HepG2 (cell line): ENCODE results near the gene RALB. TPM values are rescaled to one million over a fixed set of nuclear protein-coding genes. Genes with fewer than 3 reads are reported as not detected.

ENCODE experiments used
- DNMT1 ChIP-seq: sonication (generic); formaldehyde crosslinking; IDR thresholded peaks from 2 replicates; pipeline ENCODE4 v1.5.1; 2020; ENCODE audit warnings: mild to moderate bottlenecking, missing genetic modification reagents
- ETV6 ChIP-seq: sonication (generic); formaldehyde crosslinking; conservative IDR thresholded peaks from 2 replicates; pipeline ENCODE4 v1.4.0; 2020; ENCODE audit warnings: missing genetic modification reagents
- FLYWCH1 ChIP-seq: sonication (generic); formaldehyde crosslinking; IDR thresholded peaks from 2 replicates; pipeline ENCODE4 v1.8.1; 2023; ENCODE audit warnings: mild to moderate bottlenecking, missing genetic modification reagents
- HNRNPK ChIP-seq: fragments of 200-400 bp; formaldehyde crosslinking; IDR thresholded peaks from 2 replicates; pipeline ENCODE4 v1.6.1; 2018; ENCODE audit warnings: low read length, low read depth, moderate library complexity, mild to moderate bottlenecking; ENCODE audit not compliant: poor library complexity, severe bottlenecking
- IKZF1 ChIP-seq: fragments of 450-650 bp; IDR thresholded peaks from 2 replicates; pipeline ENCODE4 v1.7.1; 2016
- KDM4B ChIP-seq: sonication (generic); formaldehyde crosslinking; IDR thresholded peaks from 2 replicates; pipeline ENCODE4 v1.4.0; 2020; ENCODE audit warnings: missing genetic modification reagents
- KLF15 ChIP-seq: sonication (generic); formaldehyde crosslinking; IDR thresholded peaks from 2 replicates; pipeline ENCODE4 v1.8.1; 2023; ENCODE audit warnings: borderline replicate concordance, mild to moderate bottlenecking, inconsistent platforms, missing genetic modification reagents, mixed read lengths
- MTF2 ChIP-seq: sonication (generic); formaldehyde crosslinking; IDR thresholded peaks from 2 replicates; pipeline ENCODE4 v1.5.0; 2020; ENCODE audit warnings: missing genetic modification reagents, borderline replicate concordance
- NFKBIZ ChIP-seq: IDR thresholded peaks from 2 replicates; pipeline ENCODE4 v1.6.1; 2018; ENCODE audit warnings: missing genetic modification reagents, missing compliant biosample characterization
- NR2C2 ChIP-seq: sonication (generic); formaldehyde crosslinking; IDR thresholded peaks from 2 replicates; pipeline ENCODE4 v1.4.0; 2020; ENCODE audit warnings: missing genetic modification reagents, mild to moderate bottlenecking, moderate library complexity, borderline replicate concordance
- RAD21 ChIP-seq: fragments of 450-650 bp; formaldehyde crosslinking; IDR thresholded peaks from 2 replicates; pipeline ENCODE4 v1.5.0; 2020; ENCODE audit warnings: mild to moderate bottlenecking
- TBL1XR1 ChIP-seq: fragments of 150-350 bp; IDR thresholded peaks from 2 replicates; pipeline ENCODE4 v1.6.1; 2014; ENCODE audit warnings: borderline replicate concordance, low read length; ENCODE audit not compliant: partially characterized antibody
- YY1 ChIP-seq: IDR thresholded peaks from 2 replicates; pipeline ENCODE4 v1.6.1; 2011; ENCODE audit warnings: low read length, low read depth, moderate library complexity, mild to moderate bottlenecking; ENCODE audit not compliant: insufficient read depth, insufficient replicate concordance
- ZFP62 ChIP-seq: sonication (generic); formaldehyde crosslinking; IDR thresholded peaks from 2 replicates; pipeline ENCODE4 v1.4.0; 2020; ENCODE audit warnings: missing genetic modification reagents
- ZNF367 ChIP-seq: sonication (generic); formaldehyde crosslinking; IDR thresholded peaks from 2 replicates; pipeline ENCODE4 v1.4.0; 2020; ENCODE audit warnings: missing genetic modification reagents, borderline replicate concordance
- ZNF382 ChIP-seq: sonication (generic); formaldehyde crosslinking; IDR thresholded peaks from 2 replicates; pipeline ENCODE4 v1.5.0; 2020; ENCODE audit warnings: missing genetic modification reagents, mild to moderate bottlenecking, borderline replicate concordance
- ZNF484 ChIP-seq: sonication (generic); formaldehyde crosslinking; IDR thresholded peaks from 2 replicates; pipeline ENCODE4 v1.5.1; 2020; ENCODE audit warnings: mild to moderate bottlenecking, low read depth, missing genetic modification reagents, borderline replicate concordance
- ZNF552 ChIP-seq: sonication (generic); formaldehyde crosslinking; IDR thresholded peaks from 2 replicates; pipeline ENCODE4 v1.9.0; 2022; ENCODE audit warnings: missing genetic modification reagents, mild to moderate bottlenecking, borderline replicate concordance
- ZNF766 ChIP-seq: sonication (generic); formaldehyde crosslinking; IDR thresholded peaks from 2 replicates; pipeline ENCODE4 v1.5.0; 2020; ENCODE audit warnings: missing genetic modification reagents, borderline replicate concordance
- polyA plus RNA-seq, 8 experiments: library from polyadenylated mRNA; depleted of rRNA in 3 of 8; stranded (reverse) in 7 of 8; unstranded in 1 of 8; fragments of >200 nt; fragmentation: Illumina TruSeq in 4 of 8; extraction: Trizol in 4 of 8; gene quantifications; 2 replicates each; pipeline versions ENCODE4 v1.2.1 to v1.2.3, GENCODE V29; 2011 to 2016; ENCODE audit warnings: low read depth in 4 of 8, missing spikeins in 1 of 8, mixed read lengths in 1 of 8; ENCODE audit not compliant: insufficient read depth in 1 of 8
- total RNA-seq, 5 experiments: library from RNA; depleted of rRNA; stranded (reverse); fragments of >200 nt; fragmentation: Illumina TruSeq; extraction: Trizol; gene quantifications; 2 replicates each; pipeline ENCODE4 v1.2.3, GENCODE V29; 2016; ENCODE audit warnings: low read depth in 1 of 5
- TF ChIP-seq, protein P1 (sequence below): sonication (generic); formaldehyde crosslinking; IDR thresholded peaks from 2 replicates; pipeline ENCODE4 v1.4.0; 2020; ENCODE audit warnings: mild to moderate bottlenecking, missing genetic modification reagents
- TF ChIP-seq, protein P2 (sequence below): sonication (generic); formaldehyde crosslinking; IDR thresholded peaks from 2 replicates; pipeline ENCODE4 v1.5.0; 2020; ENCODE audit warnings: missing genetic modification reagents
- TF ChIP-seq, protein P3 (sequence below): sonication (generic); formaldehyde crosslinking; IDR thresholded peaks from 2 replicates; pipeline ENCODE4 v1.5.0; 2020; ENCODE audit warnings: missing genetic modification reagents
- TF ChIP-seq, protein P4 (sequence below): sonication (generic); formaldehyde crosslinking; IDR thresholded peaks from 2 replicates; pipeline ENCODE4 v1.8.0; 2022; ENCODE audit warnings: mild to moderate bottlenecking, missing genetic modification reagents

Gene RALB
- total and polyA plus RNA-seq, 2 of the 13 experiments (the other 11 are each of a cell fraction or from before 2014, with no cell fraction given): 37.8 to 43.2 TPM

DNA sequence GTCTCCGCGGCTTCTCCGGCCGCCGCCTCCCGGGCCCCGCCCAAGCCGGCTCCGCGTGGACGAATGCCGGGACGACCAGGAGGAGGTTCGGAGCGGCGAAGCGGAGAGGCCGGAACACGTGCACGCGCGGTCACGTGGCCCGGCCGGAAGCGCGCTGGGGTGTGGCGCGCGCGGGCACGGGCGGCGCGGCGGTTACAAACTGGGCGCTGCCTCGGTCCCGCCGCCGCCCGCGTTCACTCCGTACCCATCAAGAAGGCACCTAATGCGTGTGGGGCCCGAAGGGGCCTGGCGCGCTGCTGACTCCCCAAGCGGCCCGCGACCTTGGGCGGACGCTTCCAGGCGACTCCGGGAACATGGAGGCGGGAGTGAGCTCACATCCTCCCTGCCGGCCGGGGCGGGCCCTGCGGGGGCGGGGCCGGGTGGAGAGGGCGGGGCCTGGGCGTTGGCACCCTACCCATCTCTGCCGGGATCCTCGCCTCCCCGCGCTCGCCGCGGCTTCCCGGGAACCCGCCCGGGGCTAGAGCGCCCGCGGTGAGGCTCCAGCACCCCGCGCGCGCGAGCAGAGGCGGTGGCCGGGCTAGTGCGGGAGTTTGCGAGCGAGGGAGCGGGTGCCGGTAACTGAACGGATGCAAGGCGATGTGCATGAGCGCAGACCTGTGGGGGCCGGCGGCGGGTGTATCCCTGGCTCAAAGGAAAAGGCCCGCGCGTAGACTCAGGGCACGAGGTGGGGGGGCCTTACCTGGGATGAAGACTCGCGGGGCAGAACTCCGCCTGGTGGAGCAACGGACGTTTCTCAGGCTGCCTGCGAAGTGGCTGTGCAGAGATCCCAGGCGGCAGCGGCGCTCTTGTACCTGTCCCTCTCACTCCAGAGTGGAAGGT, 29.4 kb upstream of the RALB start, which contains the start of gene TMEM185B (continued):
- no peak for TF ChIP-seq NR2C2 (CRISPR knock-in tag)
- TF ChIP-seq KLF15 (CRISPR knock-in tag): no peak
- peak; percentile 72 for TF ChIP-seq YY1
- TF ChIP-seq NFKBIZ (CRISPR knock-in tag): no peak
- TF ChIP-seq ZNF766 (CRISPR knock-in tag): no peak
- TF ChIP-seq KDM4B (CRISPR knock-in tag): no peak; the same call in 1 of the 2 replicates
- no peak for TF ChIP-seq IKZF1
- TF ChIP-seq, protein P1, sequence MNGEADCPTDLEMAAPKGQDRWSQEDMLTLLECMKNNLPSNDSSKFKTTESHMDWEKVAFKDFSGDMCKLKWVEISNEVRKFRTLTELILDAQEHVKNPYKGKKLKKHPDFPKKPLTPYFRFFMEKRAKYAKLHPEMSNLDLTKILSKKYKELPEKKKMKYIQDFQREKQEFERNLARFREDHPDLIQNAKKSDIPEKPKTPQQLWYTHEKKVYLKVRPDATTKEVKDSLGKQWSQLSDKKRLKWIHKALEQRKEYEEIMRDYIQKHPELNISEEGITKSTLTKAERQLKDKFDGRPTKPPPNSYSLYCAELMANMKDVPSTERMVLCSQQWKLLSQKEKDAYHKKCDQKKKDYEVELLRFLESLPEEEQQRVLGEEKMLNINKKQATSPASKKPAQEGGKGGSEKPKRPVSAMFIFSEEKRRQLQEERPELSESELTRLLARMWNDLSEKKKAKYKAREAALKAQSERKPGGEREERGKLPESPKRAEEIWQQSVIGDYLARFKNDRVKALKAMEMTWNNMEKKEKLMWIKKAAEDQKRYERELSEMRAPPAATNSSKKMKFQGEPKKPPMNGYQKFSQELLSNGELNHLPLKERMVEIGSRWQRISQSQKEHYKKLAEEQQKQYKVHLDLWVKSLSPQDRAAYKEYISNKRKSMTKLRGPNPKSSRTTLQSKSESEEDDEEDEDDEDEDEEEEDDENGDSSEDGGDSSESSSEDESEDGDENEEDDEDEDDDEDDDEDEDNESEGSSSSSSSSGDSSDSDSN: peak; percentile 67; the same call in 1 of the 2 replicates
- no peak for TF ChIP-seq ZNF367 (CRISPR knock-in tag)
- TF ChIP-seq ZFP62 (CRISPR knock-in tag): no peak
- no peak for TF ChIP-seq ZNF484
- no peak; the same call in 1 of the 2 replicates for TF ChIP-seq DNMT1 (CRISPR knock-in tag)
- TF ChIP-seq RAD21 (CRISPR knock-in tag): peak; percentile 74
- TF ChIP-seq ETV6: no peak
- TF ChIP-seq, protein P2, sequence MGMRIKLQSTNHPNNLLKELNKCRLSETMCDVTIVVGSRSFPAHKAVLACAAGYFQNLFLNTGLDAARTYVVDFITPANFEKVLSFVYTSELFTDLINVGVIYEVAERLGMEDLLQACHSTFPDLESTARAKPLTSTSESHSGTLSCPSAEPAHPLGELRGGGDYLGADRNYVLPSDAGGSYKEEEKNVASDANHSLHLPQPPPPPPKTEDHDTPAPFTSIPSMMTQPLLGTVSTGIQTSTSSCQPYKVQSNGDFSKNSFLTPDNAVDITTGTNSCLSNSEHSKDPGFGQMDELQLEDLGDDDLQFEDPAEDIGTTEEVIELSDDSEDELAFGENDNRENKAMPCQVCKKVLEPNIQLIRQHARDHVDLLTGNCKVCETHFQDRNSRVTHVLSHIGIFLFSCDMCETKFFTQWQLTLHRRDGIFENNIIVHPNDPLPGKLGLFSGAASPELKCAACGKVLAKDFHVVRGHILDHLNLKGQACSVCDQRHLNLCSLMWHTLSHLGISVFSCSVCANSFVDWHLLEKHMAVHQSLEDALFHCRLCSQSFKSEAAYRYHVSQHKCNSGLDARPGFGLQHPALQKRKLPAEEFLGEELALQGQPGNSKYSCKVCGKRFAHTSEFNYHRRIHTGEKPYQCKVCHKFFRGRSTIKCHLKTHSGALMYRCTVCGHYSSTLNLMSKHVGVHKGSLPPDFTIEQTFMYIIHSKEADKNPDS (CRISPR knock-in tag): no peak
- TF ChIP-seq MTF2 (CRISPR knock-in tag): no peak
- TF ChIP-seq HNRNPK: no peak
- TF ChIP-seq, protein P3, sequence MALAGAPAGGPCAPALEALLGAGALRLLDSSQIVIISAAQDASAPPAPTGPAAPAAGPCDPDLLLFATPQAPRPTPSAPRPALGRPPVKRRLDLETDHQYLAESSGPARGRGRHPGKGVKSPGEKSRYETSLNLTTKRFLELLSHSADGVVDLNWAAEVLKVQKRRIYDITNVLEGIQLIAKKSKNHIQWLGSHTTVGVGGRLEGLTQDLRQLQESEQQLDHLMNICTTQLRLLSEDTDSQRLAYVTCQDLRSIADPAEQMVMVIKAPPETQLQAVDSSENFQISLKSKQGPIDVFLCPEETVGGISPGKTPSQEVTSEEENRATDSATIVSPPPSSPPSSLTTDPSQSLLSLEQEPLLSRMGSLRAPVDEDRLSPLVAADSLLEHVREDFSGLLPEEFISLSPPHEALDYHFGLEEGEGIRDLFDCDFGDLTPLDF (CRISPR knock-in tag): no peak
- no peak for TF ChIP-seq FLYWCH1
- TF ChIP-seq ZNF552: no peak; the same call in 1 of the 2 replicates
- TF ChIP-seq ZNF382 (CRISPR knock-in tag): no peak
- no peak for TF ChIP-seq TBL1XR1
- TF ChIP-seq, protein P4, sequence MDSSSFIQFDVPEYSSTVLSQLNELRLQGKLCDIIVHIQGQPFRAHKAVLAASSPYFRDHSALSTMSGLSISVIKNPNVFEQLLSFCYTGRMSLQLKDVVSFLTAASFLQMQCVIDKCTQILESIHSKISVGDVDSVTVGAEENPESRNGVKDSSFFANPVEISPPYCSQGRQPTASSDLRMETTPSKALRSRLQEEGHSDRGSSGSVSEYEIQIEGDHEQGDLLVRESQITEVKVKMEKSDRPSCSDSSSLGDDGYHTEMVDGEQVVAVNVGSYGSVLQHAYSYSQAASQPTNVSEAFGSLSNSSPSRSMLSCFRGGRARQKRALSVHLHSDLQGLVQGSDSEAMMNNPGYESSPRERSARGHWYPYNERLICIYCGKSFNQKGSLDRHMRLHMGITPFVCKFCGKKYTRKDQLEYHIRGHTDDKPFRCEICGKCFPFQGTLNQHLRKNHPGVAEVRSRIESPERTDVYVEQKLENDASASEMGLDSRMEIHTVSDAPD (CRISPR knock-in tag): no peak
